Measurements from ENCODE around the gene RRP1.

DNA sequence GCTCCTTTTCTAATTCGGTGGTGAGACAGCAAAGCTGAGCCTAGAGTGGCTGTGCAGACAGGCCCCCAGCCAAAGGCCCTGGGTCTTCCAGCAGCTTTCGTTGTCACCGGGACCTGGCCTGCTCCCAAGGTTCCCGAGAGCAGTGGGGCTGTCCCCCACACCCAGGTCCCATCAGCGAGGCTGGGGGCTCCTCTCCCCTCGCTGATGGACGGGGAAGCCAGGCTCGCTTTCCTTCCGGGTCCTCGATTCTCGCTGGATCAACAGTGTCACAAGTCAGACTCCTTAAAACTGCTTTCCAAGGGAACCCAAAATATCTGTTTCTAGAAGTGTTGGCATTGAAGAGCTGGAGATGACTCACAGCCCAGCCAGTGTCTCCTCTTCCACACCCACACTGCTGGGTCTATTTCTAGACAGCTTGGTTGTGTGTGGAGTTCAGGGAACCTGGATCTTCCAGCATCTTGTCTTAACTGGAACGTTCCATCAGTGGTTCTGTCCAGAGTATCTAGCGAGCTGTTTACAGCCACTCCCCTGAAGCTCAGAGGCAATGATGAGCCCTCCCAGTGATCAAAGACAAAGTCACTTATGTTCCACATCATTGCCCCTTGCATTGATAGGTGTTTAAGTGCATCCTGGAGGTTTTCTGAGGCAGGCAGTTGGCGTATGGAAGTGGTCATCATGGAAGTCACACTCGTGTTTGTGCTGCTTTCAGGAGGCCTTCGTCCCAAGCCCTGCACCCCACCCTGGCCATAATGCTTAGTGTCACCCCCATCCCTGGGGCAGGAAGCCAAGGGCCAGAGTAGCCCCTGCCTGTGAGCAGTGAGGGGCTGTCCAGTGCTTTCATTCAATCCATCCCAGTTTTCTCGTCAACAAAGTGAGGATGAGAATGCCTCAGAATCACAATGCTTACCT lies 35.2 kb downstream of the RRP1 start:
- TF ChIP-seq POLR2A (IDR thresholded peaks at IDR 0.05; ENCODE audit: low read depth, low read length) (no peak), TAF1 (IDR thresholded peaks at IDR 0.05; ENCODE audit: low read depth, low read length) (no peak), SPI1 (IDR thresholded peaks at IDR 0.05; ENCODE audit: low read depth, low read length) (no peak), POLR2AphosphoS5 (IDR thresholded peaks at IDR 0.05; ENCODE audit: low read depth, low read length) (no peak), POU2F2 (IDR thresholded peaks at IDR 0.05; ENCODE audit: low read depth, low read length) (no peak), PAX5 (IDR thresholded peaks at IDR 0.05; ENCODE audit: insufficient read depth, low read length, severe bottlenecking) (no peak)
